ENCODE measurements around the gene MAP3K13.

DNA sequence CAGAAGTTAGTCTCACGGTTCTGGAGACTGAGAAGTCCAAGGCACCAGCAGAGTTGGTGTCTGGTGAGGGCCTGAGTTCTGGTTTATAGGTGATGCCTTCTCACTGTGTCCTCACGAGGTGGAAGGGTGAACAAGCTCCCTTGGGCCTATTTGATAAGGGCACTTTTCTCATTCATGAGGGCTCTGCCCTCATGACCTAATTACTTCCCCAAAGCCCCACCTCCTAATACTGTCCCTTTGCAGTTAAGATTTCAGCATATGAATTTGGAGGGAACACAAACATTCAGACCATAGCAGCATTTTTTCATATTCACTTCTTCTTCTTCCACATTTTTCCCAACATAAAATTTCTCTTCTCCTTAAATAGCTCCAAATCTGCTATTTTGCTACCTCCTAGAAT is 94.4 kb downstream of the MAP3K13 start:
- TF ChIP-seq, protein P1, sequence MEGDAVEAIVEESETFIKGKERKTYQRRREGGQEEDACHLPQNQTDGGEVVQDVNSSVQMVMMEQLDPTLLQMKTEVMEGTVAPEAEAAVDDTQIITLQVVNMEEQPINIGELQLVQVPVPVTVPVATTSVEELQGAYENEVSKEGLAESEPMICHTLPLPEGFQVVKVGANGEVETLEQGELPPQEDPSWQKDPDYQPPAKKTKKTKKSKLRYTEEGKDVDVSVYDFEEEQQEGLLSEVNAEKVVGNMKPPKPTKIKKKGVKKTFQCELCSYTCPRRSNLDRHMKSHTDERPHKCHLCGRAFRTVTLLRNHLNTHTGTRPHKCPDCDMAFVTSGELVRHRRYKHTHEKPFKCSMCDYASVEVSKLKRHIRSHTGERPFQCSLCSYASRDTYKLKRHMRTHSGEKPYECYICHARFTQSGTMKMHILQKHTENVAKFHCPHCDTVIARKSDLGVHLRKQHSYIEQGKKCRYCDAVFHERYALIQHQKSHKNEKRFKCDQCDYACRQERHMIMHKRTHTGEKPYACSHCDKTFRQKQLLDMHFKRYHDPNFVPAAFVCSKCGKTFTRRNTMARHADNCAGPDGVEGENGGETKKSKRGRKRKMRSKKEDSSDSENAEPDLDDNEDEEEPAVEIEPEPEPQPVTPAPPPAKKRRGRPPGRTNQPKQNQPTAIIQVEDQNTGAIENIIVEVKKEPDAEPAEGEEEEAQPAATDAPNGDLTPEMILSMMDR (IDR thresholded peaks at IDR 0.05) = no peak
- no peak for TF ChIP-seq TP53 (CRISPR knock-in tag; IDR thresholded peaks at IDR 0.05)
- TF ChIP-seq SMAD3 (CRISPR knock-in tag; IDR thresholded peaks at IDR 0.05; ENCODE audit: borderline replicate concordance) = no peak
- TF ChIP-seq, protein P2, sequence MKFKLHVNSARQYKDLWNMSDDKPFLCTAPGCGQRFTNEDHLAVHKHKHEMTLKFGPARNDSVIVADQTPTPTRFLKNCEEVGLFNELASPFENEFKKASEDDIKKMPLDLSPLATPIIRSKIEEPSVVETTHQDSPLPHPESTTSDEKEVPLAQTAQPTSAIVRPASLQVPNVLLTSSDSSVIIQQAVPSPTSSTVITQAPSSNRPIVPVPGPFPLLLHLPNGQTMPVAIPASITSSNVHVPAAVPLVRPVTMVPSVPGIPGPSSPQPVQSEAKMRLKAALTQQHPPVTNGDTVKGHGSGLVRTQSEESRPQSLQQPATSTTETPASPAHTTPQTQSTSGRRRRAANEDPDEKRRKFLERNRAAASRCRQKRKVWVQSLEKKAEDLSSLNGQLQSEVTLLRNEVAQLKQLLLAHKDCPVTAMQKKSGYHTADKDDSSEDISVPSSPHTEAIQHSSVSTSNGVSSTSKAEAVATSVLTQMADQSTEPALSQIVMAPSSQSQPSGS (CRISPR knock-in tag; IDR thresholded peaks at IDR 0.05; ENCODE audit: borderline replicate concordance, low read depth) = no peak
- TF ChIP-seq HMGA2 (CRISPR knock-in tag; IDR thresholded peaks at IDR 0.05) = no peak
- no peak for TF ChIP-seq FOXK1 (CRISPR knock-in tag; IDR thresholded peaks at IDR 0.05)
- TF ChIP-seq, protein P3, sequence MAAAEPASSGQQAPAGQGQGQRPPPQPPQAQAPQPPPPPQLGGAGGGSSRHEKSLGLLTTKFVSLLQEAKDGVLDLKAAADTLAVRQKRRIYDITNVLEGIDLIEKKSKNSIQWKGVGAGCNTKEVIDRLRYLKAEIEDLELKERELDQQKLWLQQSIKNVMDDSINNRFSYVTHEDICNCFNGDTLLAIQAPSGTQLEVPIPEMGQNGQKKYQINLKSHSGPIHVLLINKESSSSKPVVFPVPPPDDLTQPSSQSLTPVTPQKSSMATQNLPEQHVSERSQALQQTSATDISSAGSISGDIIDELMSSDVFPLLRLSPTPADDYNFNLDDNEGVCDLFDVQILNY (CRISPR knock-in tag; IDR thresholded peaks at IDR 0.05) = no peak
- TF ChIP-seq SP1 (CRISPR knock-in tag; conservative IDR thresholded peaks at IDR 0.05) = no peak
- TF ChIP-seq, protein P4, sequence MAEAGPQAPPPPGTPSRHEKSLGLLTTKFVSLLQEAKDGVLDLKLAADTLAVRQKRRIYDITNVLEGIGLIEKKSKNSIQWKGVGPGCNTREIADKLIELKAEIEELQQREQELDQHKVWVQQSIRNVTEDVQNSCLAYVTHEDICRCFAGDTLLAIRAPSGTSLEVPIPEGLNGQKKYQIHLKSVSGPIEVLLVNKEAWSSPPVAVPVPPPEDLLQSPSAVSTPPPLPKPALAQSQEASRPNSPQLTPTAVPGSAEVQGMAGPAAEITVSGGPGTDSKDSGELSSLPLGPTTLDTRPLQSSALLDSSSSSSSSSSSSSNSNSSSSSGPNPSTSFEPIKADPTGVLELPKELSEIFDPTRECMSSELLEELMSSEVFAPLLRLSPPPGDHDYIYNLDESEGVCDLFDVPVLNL (CRISPR knock-in tag; IDR thresholded peaks at IDR 0.05; ENCODE audit: borderline replicate concordance, low read depth) = no peak
- TF ChIP-seq MYBL2 (CRISPR knock-in tag; IDR thresholded peaks at IDR 0.05) = no peak
- no peak for TF ChIP-seq NFATC4 (CRISPR knock-in tag; IDR thresholded peaks at IDR 0.05)
- TF ChIP-seq ZNF263 (CRISPR knock-in tag; IDR thresholded peaks at IDR 0.05; ENCODE audit: low read depth) = no peak
- TF ChIP-seq CREM (CRISPR knock-in tag; IDR thresholded peaks at IDR 0.05) = no peak

All from WTC11 (cell line).